ENCODE results near the gene DZIP1.

DNA sequence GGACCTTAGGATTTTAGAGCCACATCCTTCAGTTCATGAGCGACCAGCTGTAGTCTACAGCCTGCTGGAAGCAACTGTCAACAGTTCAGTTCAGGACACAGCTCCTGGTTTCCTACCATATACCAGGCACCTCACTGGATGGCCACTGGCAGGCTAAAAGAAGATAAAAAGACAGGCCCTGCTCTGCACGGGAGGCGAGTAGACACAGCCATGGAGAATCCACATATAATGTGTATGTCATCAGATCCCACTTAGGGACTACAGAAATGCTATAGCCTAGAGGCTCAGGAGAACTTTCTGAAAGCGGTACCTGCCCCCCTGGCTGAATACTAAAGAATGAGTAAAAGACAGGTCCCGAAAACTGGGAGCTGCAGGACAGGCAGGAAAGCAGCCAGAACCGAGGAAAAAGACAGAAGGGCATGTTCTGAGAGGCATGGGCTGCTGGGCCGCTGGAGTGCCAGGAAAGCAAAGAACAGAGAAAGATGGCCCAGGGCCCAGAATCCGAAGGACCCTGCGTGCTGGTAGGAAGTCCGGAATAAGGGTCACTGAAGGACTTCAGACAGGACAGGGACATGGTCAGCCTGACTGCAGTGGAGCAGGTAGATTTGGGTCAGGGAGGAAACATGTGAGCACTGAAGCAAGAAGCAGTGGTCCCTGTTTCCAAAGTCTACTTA is 23.5 kb downstream of the DZIP1 start:
- TF ChIP-seq, protein P1, sequence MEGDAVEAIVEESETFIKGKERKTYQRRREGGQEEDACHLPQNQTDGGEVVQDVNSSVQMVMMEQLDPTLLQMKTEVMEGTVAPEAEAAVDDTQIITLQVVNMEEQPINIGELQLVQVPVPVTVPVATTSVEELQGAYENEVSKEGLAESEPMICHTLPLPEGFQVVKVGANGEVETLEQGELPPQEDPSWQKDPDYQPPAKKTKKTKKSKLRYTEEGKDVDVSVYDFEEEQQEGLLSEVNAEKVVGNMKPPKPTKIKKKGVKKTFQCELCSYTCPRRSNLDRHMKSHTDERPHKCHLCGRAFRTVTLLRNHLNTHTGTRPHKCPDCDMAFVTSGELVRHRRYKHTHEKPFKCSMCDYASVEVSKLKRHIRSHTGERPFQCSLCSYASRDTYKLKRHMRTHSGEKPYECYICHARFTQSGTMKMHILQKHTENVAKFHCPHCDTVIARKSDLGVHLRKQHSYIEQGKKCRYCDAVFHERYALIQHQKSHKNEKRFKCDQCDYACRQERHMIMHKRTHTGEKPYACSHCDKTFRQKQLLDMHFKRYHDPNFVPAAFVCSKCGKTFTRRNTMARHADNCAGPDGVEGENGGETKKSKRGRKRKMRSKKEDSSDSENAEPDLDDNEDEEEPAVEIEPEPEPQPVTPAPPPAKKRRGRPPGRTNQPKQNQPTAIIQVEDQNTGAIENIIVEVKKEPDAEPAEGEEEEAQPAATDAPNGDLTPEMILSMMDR (IDR thresholded peaks at IDR 0.05 in 2 of 3, conservative IDR thresholded peaks at IDR 0.05 in 1 of 3; ENCODE audit: borderline replicate concordance in 1 of 3, insufficient read depth in 1 of 3, low read depth in 2 of 3, low read length in 2 of 3), result no peak
- TF ChIP-seq YY1 (IDR thresholded peaks at IDR 0.05; ENCODE audit: extremely low read depth, insufficient replicate concordance, low read depth, low read length) (no peak), POLR2A (IDR thresholded peaks at IDR 0.05; ENCODE audit: borderline replicate concordance, extremely low read depth, insufficient read depth, insufficient read length) (no peak), POLR2AphosphoS5 (IDR thresholded peaks at IDR 0.05; ENCODE audit: low read depth, low read length) (no peak), ZNF274 (IDR thresholded peaks at IDR 0.05; ENCODE audit: low read depth, low read length) (no peak), RAD21 (IDR thresholded peaks at IDR 0.05; ENCODE audit: low read depth) (no peak), EZH2 (IDR thresholded peaks at IDR 0.05) (no peak), EZH2phosphoT487 (IDR thresholded peaks at IDR 0.05; ENCODE audit: borderline replicate concordance) (no peak), TCF7L2 (IDR thresholded peaks at IDR 0.05; ENCODE audit: borderline replicate concordance, extremely low read depth, insufficient read depth, insufficient read length) (no peak), SP1 (IDR thresholded peaks at IDR 0.05; ENCODE audit: low read depth) (no peak)
- TF ChIP-seq, protein P2, sequence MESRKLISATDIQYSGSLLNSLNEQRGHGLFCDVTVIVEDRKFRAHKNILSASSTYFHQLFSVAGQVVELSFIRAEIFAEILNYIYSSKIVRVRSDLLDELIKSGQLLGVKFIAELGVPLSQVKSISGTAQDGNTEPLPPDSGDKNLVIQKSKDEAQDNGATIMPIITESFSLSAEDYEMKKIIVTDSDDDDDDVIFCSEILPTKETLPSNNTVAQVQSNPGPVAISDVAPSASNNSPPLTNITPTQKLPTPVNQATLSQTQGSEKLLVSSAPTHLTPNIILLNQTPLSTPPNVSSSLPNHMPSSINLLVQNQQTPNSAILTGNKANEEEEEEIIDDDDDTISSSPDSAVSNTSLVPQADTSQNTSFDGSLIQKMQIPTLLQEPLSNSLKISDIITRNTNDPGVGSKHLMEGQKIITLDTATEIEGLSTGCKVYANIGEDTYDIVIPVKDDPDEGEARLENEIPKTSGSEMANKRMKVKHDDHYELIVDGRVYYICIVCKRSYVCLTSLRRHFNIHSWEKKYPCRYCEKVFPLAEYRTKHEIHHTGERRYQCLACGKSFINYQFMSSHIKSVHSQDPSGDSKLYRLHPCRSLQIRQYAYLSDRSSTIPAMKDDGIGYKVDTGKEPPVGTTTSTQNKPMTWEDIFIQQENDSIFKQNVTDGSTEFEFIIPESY (IDR thresholded peaks at IDR 0.05; ENCODE audit: extremely low read depth, insufficient replicate concordance, low read length), result no peak
- TF ChIP-seq, protein P3, sequence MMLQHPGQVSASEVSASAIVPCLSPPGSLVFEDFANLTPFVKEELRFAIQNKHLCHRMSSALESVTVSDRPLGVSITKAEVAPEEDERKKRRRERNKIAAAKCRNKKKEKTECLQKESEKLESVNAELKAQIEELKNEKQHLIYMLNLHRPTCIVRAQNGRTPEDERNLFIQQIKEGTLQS (IDR thresholded peaks at IDR 0.05), result no peak

Data from HCT116 (cell line).